ENCODE results near the gene CKLF.
A peak's percentile ranks its signal among the peaks of the same experiment; 100 is the strongest.
"Not testable (repeated sequence)": the region's sequence is repeated elsewhere in the genome, so short reads cannot be mapped to it uniquely, and the experiment has no call there.

The CKLF gene

DNA sequence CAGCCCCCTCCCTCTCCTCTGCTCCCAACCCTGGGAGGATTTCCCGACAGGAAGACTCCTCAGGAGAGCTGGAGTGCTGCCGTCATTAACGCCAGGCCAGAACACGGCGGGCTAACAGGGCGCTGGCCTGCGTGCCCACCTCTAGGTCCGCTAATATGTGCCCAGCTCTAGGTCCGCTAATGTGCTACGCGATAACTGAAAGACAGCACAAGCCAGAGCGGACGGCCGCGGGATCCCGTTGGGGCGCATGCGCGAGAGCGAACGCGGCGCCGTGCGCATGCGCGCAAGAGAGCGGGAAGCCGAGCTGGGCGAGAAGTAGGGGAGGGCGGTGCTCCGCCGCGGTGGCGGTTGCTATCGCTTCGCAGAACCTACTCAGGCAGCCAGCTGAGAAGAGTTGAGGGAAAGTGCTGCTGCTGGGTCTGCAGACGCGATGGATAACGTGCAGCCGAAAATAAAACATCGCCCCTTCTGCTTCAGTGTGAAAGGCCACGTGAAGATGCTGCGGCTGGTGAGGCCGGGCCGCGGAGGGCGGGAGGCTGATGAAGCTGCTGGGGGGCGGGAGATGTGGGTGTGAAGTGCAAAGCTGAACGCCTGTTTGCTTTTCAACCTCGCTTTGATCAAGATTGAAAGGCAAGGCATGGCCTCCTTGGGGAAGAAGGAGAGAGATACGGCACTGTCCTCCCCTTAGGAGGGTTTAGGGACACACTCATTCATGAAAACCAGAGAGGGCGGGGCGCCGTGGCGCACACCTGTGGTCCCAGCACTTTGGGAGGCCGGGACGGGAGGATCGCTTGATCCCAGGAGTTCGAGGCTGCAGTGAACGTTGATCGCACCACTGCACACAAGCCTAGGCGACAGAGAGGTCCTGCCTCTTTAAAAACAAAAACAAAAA, at the start of gene CKLF:
Gene CKLF, plus strand, starts transcription at position 291 of the 892 bp plus-strand sequence. Its CDS starts 140 bp downstream, at position 431.
- DNase-seq (ENCODE audit: extremely low read depth in 1 of 2, low read depth in 1 of 2), result peak; percentile 80 to 89

DNA sequence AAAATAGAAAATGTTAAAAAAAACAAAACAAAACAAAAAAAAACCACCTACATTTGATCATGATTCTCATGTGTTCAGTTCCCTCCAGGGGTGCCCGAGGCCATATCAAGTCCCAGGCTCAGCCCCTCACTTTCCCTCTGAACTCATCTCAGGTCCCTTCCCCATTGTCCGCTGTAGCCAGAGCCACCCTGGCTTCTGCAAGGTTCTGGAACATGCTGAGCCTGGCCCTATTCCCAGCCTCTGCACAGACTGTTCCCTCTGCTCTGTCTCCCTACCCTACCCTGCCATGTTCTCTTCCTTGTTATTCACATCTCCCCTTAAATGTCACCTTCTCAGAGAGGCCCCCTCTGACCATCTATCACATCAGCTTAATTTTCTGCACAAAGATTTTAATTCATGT, 49.3 kb upstream of the CKLF start:
- DNase-seq (ENCODE audit: extremely low read depth in 1 of 2, low read depth in 1 of 2), result no peak

DNA sequence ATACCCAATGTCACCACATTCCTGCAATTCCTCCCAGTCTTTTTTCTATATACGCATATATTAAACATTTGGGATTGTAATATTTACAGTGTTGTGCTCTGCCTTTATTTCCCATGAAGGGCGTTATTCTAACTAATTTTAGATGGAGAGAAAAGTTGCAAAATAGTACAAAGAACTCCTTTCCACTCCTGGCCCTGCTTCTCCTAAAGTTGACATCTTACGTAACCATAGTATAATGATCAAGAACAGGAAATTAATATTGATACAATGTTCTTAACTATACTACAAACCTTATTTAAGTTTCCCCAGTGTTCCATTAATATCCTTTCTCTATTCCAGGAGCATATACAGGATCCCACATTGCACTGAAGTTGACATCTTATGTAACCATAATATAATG, 48.8 kb upstream of the CKLF start:
- no peak for DNase-seq (ENCODE audit: extremely low read depth in 1 of 2, low read depth in 1 of 2)

DNA sequence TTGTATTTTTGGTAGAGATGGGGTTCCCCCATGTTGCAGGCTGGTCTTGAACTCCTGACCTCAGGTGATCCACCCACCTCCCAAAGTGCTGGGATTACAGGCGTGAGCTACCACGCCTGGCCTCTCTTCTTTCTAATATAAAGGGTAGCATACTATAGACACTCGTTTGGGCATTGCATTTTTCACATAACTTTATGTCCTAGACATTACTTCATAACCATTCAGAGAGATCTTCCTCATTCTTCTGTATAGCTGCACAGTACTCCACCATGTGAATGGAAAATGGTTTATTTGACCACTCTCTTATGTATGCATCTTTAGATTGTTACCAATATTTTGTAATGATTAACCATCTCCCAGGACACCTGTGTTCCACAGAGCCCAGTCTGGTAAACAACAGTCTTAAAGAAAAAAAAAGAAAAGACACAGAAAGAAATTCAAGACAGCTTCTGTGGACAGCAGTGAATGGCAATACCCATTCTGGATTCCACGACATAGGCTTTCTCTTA, 44.6 kb upstream of the CKLF start:
- no peak for DNase-seq (ENCODE audit: extremely low read depth in 1 of 2, low read depth in 1 of 2)

DNA sequence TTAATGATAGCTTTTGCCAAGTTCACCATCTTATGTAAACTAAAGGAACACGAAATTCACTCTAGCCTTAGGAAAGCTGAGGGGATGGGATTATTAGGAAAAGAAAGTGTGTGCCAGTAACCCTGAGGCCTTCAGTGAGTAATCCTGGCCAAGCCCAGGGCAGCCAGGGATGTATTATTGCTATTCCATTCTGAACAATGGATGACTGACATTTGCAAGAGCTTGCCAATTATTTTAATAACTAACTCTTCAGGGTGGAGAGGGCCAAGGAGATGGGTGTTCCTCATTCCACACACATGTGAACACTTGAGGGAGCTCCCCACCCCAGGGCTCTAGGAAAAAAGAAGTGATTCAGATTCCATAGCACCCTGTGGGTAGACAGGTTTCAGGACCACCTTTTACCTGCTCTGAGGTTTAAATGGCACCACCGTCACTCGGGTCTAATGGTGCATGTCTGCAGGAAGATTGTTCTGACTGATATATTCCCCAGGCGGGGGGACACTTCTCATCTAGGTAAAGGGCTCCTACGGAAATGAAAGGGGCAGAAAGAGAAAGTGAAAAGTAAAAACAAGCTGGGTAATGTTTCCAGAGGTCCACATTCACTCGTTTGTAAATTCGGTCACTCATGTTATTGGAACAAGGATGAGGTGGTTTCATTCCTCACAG, 44.0 kb upstream of the CKLF start:
- DNase-seq (ENCODE audit: extremely low read depth in 1 of 2, low read depth in 1 of 2), result no peak

- no peak for DNase-seq (ENCODE audit: extremely low read depth in 1 of 2, low read depth in 1 of 2)
These were observed 43.4 kb upstream of the CKLF start for GRCh38 chr16:66508914-66509496.

DNA sequence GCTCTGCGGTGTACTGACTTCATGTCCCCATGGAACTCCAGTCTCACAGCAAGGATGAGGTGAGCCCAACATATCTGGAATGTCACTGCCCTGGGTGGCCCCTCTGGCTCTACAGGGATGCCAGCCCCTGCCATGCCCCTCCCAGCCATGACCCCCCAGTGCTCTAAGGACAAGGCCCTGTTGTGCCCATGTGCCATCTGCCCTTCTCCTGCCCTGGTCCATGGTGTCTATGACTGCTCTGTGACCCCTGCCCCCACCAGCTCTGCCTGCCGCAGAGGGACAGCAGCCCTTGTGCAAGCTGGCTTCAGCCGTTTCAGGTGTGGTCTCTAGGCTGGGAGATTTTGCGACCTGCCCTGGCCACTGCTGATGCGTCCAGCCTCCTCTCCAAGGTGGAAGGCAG, 42.8 kb upstream of the CKLF start:
- no peak for DNase-seq (ENCODE audit: extremely low read depth in 1 of 2, low read depth in 1 of 2)

- DNase-seq (ENCODE audit: extremely low read depth in 1 of 2, low read depth in 1 of 2), result no peak
These were observed 42.1 kb upstream of the CKLF start for GRCh38 chr16:66510298-66510697.

GRCh38 chr16:66510711-66511601, 41.4 kb upstream of the CKLF start:
- DNase-seq (ENCODE audit: extremely low read depth in 1 of 2, low read depth in 1 of 2), result no peak

GRCh38 chr16:66511602-66512271, 40.6 kb upstream of the CKLF start:
- DNase-seq (ENCODE audit: extremely low read depth in 1 of 2, low read depth in 1 of 2), result no peak

DNA sequence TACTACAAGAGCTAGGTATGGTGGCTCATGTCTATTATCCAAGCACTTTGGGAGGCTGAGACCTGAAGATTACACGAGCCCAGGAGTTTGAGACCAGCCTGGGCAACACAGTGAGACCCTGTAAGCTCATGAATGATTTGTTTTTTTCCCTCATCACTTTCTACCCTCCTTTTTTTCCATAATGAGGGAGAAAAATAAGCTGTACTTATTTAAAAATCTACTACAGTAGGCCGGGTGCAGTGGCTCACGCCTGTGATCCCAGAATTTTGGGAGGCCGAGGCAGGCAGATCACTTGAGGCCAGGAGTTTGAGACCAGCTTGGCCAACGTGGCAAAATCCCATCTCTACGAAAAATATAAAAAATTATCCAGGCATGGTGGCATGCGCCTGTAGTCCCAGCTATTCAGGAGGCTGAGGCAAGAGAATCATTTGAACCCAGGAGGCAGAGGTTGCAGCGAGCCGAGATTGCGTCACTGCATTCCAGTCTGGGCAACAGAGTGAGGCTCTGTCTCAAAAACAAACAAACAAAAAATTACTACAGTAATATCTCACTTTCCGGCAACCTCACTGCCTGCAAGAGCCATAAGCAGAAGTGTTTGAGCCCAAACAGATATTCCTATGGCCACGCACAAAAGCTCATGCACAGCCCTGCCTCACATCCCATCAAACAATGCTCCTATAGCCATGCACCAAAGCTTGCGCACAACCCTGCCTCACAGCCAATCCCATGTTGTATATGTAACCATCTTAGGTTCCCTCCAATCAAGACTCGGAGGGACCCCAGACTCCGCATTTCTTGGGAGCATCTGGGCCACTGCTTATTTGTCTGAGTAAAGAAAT, 39.9 kb upstream of the CKLF start:
- no peak for DNase-seq (ENCODE audit: extremely low read depth in 1 of 2, low read depth in 1 of 2)

DNA sequence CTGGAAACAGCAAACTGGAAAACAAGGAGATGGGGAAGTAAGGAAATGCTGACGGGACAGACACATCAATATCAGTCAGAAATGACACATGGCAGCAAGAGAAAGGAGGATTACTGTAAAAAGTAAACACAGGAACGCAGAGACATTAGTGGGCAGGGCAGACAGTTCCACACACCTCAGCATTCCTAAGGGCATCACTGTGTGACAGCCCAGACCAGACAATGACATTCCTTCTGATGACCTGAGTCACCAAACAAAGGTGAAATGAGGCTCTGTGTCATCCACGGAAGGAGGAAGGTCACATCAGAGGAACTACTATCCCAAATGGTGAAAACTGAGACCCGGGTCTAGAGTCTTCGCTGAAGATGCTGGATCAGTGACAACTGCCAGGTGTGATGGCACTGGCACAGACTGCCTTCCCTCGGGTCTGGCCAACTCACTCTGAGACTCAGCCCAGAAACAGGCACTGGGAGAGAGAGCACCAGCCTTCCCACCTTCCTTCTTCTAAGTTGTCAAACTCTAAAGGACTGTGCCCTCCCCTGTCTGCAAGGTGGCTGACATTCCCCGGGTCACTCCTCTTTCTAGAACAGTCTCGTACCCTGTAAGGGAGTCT, 39.2 kb upstream of the CKLF start:
- DNase-seq (ENCODE audit: extremely low read depth in 1 of 2, low read depth in 1 of 2), result no peak

- DNase-seq (ENCODE audit: extremely low read depth in 1 of 2, low read depth in 1 of 2), result not testable (repeated sequence)
These were observed 38.0 kb upstream of the CKLF start for GRCh38 chr16:66514391-66514790.

GRCh38 chr16:66514980-66515595, 37.3 kb upstream of the CKLF start:
- not testable (repeated sequence) for DNase-seq (ENCODE audit: extremely low read depth in 1 of 2, low read depth in 1 of 2)

GRCh38 chr16:66515596-66516508, 36.5 kb upstream of the CKLF start:
- no peak for DNase-seq (ENCODE audit: extremely low read depth in 1 of 2, low read depth in 1 of 2)

DNA sequence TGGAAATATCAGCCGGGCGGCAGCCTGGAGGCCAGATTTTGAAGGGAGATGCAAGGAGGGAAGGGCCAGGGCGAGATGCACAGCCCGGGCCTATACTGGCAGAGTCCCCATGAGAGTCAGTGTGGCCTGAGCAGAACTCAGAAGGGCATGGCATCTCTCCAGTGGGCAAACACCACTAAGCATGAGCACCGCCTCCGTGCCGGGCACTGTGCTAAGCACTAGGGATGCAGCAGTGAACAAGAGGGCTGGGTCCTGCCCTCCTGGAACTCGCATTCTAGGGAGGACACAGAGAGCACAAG, 35.9 kb upstream of the CKLF start:
- DNase-seq (ENCODE audit: extremely low read depth in 1 of 2, low read depth in 1 of 2), result no peak

DNA sequence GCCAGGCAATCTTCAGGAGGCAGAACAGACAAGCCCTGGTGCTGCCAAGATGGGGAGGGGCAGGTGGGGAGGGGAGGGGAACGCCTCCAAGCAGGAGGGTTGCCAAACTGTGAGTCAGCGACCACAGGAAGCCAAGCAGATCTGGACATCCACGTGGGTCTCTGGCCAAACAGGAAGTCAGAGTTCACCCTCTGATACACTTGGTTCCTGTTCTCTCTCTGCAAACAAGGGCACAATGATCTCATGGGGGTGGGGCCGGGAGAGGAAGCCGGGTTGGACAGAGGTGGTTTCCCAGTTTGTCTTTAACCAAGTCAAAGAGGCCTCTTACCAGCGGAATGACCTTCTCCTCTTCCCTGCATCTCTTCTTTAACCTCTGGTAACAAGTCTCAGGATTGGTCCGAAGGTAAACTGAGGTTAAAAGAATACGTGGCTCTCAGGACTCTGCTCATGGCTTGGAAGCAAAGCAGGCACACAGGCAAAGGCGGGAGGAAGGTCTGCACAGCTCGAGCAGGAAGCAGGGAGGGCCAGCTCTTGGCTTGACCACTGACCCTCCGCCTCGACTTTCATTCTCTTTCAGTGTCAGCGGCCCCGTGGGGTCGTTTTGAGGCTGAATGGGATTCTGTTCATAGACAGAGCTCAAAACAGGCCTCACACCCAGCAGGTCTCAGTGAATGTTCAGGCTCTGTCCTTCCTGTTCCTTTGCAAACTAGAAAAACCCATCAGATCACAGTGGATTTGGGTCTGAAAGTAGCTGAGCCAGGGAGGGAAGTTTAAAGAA, 35.4 kb upstream of the CKLF start:
- peak; percentile 64 to 88 for DNase-seq (ENCODE audit: extremely low read depth in 1 of 2, low read depth in 1 of 2)

All from stimulated activated CD8-positive, alpha-beta memory T cell treated with anti-CD3 and anti-CD28 coated beads, Interleukin-7, amount 100 ng/mL, for 48 hours (primary cell).